ENCODE measurements around the gene INPPL1. TPM values are rescaled to one million over a fixed set of nuclear protein-coding genes. Genes with fewer than 3 reads are reported as not detected.
A peak's percentile ranks its signal among the peaks of the same experiment; 100 is the strongest.

The INPPL1 gene
- total and polyA plus RNA-seq, 10 of the 15 experiments (the other 5 are each of a cell fraction or from before 2014, with no cell fraction given): 0.47 to 116 (median 43.4) TPM

DNA sequence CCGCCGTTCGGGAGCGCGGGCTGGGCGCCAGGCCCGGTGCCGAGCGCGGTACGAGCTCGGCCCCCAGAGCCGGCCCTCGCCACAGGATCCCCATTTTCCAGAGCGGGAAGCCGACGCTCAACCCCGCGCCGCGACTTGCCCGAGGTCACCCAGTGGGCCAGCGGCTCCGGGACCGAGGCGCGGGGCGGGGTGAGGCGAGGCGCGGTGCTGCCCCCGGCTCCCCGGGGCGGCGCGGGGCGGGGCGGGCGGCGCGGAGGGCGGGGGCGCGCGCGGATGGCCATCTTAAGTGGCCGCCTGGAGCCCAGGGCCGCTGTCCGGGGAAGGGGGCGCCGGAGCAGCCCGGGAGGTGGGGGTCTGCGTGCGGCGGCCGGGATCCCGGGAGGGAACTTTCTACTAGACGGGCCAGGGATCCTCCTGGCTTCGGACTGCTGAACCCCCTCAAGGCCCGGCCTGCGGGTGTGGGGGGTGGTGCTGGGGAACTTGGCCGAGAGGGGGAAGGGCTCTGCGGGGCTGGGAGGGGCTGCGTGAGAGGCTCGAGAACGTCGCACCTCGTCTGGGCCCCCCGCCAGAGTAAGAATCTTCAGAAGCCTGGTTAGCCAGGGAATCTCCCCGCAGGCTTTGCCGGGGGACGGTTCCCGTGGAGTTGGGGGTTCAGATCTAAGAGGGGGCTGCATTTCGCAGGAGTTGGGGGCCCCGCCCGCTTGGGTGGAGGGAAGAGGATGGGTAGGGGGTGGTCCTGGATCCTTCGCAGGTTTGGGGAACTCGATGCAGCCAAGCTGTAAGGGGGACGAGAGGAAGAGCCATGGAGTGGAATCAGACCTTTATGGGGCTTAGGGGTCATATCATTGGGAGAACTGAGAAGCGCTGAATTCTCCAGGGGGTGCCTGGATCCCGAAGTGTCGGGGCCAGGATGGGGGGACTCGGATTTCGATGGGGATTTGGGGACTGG lies 678 bp upstream of the INPPL1 start (continued):
- TF ChIP-seq, protein P1, sequence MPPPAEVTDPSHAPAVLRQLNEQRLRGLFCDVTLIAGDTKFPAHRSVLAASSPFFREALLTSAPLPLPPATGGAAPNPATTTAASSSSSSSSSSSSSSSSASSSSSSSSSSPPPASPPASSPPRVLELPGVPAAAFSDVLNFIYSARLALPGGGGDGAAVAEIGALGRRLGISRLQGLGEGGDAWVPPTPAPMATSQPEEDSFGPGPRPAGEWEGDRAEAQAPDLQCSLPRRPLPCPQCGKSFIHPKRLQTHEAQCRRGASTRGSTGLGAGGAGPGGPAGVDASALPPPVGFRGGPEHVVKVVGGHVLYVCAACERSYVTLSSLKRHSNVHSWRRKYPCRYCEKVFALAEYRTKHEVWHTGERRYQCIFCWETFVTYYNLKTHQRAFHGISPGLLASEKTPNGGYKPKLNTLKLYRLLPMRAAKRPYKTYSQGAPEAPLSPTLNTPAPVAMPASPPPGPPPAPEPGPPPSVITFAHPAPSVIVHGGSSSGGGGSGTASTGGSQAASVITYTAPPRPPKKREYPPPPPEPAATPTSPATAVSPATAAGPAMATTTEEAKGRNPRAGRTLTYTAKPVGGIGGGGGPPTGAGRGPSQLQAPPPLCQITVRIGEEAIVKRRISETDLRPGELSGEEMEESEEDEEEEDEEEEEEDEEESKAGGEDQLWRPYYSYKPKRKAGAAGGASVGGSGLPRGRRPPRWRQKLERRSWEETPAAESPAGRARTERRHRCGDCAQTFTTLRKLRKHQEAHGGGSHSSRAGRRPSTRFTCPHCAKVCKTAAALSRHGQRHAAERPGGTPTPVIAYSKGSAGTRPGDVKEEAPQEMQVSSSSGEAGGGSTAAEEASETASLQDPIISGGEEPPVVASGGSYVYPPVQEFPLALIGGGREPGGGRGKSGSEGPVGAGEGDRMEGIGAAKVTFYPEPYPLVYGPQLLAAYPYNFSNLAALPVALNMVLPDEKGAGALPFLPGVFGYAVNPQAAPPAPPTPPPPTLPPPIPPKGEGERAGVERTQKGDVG (CRISPR knock-in tag; IDR thresholded peaks at IDR 0.05): no peak
- TF ChIP-seq DPF2 (IDR thresholded peaks at IDR 0.05): 0 out of 2 replicates have a peak, but pooled peaks have one; percentile 65
- no peak for TF ChIP-seq YBX1 (IDR thresholded peaks at IDR 0.05)
- TF ChIP-seq RCOR1 (conservative IDR thresholded peaks at IDR 0.05; ENCODE audit: low read depth, low read length): no peak
- TF ChIP-seq NRF1 (conservative IDR thresholded peaks at IDR 0.05; ENCODE audit: low read depth, low read length): no peak
- TF ChIP-seq MTA3 (IDR thresholded peaks at IDR 0.05; ENCODE audit: borderline replicate concordance, low read length): no peak
- TF ChIP-seq RAD21 (IDR thresholded peaks at IDR 0.05; ENCODE audit: insufficient read depth, low read depth, low read length): no peak
- no peak for TF ChIP-seq ZBED1 (IDR thresholded peaks at IDR 0.05; ENCODE audit: borderline replicate concordance)
- 0 out of 2 replicates have a peak, but pooled peaks have one; percentile 73 for TF ChIP-seq LARP7 (IDR thresholded peaks at IDR 0.05)
- TF ChIP-seq BCL11A (IDR thresholded peaks at IDR 0.05; ENCODE audit: low read depth, low read length): 0 out of 2 replicates have a peak, but pooled peaks have one; percentile 2
- 0 out of 2 replicates have a peak, but pooled peaks have one; percentile 3 for TF ChIP-seq RUNX3 (IDR thresholded peaks at IDR 0.05; ENCODE audit: low read length)
- TF ChIP-seq FOS (IDR thresholded peaks at IDR 0.05; ENCODE audit: borderline replicate concordance, extremely low read depth, insufficient read length): no peak
- TF ChIP-seq, protein P2, sequence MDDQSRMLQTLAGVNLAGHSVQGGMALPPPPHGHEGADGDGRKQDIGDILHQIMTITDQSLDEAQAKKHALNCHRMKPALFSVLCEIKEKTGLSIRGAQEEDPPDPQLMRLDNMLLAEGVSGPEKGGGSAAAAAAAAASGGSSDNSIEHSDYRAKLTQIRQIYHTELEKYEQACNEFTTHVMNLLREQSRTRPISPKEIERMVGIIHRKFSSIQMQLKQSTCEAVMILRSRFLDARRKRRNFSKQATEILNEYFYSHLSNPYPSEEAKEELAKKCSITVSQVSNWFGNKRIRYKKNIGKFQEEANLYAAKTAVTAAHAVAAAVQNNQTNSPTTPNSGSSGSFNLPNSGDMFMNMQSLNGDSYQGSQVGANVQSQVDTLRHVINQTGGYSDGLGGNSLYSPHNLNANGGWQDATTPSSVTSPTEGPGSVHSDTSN (IDR thresholded peaks at IDR 0.05; ENCODE audit: insufficient replicate concordance, low read depth, low read length): no peak
- TF ChIP-seq, protein P3, sequence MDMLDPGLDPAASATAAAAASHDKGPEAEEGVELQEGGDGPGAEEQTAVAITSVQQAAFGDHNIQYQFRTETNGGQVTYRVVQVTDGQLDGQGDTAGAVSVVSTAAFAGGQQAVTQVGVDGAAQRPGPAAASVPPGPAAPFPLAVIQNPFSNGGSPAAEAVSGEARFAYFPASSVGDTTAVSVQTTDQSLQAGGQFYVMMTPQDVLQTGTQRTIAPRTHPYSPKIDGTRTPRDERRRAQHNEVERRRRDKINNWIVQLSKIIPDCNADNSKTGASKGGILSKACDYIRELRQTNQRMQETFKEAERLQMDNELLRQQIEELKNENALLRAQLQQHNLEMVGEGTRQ (IDR thresholded peaks at IDR 0.05; ENCODE audit: borderline replicate concordance, low read depth, low read length): no peak
- TF ChIP-seq, protein P4, sequence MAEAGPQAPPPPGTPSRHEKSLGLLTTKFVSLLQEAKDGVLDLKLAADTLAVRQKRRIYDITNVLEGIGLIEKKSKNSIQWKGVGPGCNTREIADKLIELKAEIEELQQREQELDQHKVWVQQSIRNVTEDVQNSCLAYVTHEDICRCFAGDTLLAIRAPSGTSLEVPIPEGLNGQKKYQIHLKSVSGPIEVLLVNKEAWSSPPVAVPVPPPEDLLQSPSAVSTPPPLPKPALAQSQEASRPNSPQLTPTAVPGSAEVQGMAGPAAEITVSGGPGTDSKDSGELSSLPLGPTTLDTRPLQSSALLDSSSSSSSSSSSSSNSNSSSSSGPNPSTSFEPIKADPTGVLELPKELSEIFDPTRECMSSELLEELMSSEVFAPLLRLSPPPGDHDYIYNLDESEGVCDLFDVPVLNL (IDR thresholded peaks at IDR 0.05; ENCODE audit: low read depth, low read length): no peak
- TF ChIP-seq, protein P5, sequence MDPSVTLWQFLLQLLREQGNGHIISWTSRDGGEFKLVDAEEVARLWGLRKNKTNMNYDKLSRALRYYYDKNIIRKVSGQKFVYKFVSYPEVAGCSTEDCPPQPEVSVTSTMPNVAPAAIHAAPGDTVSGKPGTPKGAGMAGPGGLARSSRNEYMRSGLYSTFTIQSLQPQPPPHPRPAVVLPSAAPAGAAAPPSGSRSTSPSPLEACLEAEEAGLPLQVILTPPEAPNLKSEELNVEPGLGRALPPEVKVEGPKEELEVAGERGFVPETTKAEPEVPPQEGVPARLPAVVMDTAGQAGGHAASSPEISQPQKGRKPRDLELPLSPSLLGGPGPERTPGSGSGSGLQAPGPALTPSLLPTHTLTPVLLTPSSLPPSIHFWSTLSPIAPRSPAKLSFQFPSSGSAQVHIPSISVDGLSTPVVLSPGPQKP (IDR thresholded peaks at IDR 0.05; ENCODE audit: low read depth, low read length): no peak
- TF ChIP-seq RBBP5 (conservative IDR thresholded peaks at IDR 0.05): no peak
- no peak for TF ChIP-seq SUPT20H (IDR thresholded peaks at IDR 0.05; ENCODE audit: borderline replicate concordance, control insufficient read depth, low read depth, low read length)
- TF ChIP-seq SP1 (IDR thresholded peaks at IDR 0.05; ENCODE audit: low read depth, low read length): no peak
